Subcutaneous preadipocyte (primary cell): ENCODE measurements around the gene SLC2A2. TPM values are rescaled to one million over a fixed set of nuclear protein-coding genes. Genes with fewer than 3 reads are reported as not detected.

Experiments used
- small RNA-seq: library from RNA; depleted of rRNA; stranded (forward); fragments of <200 nt; gene quantifications from one replicate; pipeline ENCODE3, GENCODE V24; 2012
- total RNA-seq: library from RNA; depleted of rRNA; stranded (reverse); fragments of >200 nt; gene quantifications from 2 replicates; pipeline ENCODE4 v1.2.3, GENCODE V29; 2012

The SLC2A2 gene
- not detected in 2 replicates for total RNA-seq

DNA sequence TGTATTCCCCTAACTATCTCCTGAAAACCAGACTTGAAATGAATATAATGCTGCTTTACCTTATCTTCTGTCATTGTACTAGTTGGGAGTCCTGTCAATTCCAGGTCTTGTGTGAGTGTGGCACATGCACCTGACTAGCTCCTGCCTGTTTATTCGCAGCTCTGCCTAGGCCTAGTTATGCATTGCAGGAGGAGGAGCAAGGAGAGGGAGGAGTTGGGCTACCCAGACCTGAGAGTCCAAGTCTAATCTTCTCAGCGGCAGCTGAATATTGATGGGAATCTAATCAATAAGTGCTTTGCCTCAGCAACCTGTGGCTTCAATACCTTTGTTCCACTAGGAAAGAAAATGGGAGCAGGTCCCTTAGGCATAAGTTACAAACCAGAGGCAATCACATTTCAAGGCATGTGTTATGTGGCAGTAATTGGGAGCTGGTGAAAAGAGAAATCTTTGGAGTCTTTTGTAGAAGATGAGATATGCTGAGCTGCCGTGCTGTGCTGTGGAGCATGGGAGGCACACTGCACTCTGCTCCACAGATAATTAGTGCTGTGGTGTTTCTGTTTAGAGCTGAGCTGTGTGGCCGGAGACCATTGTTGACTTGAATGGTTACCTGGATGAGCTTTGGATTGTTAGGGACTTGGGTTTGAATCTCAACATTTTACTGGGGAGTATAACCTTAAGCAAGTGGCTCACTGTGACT lies at the start of gene SLC2A2:
Gene SLC2A2 (minus strand): TSS at position 124 of the 697 bp plus-strand sequence. CDS start 50 bp downstream, at position 74.

Small RNA genes lying within 50 kb of the gene (small RNA-seq; reads per million reads assigned to genes)
- 0.22 reads per million for gene RNU1-70P

Other genes with a start within 250 kb of the SLC2A2 start
- 191 and 384 TPM in 2 replicates for gene RPL22L1, start 156.5 kb downstream of the SLC2A2 start, total RNA-seq
- 5.9 and 6.8 TPM in 2 replicates for gene EIF5A2, start 118.1 kb downstream of the SLC2A2 start, total RNA-seq